Stimulated activated naive CD8-positive, alpha-beta T cell treated with anti-CD3 and anti-CD28 coated beads, Interleukin-15, amount 100 ng/mL, for 72 hours (primary cell): ENCODE data around the gene GRK1.
"Not testable (repeated sequence)": the region's sequence is repeated elsewhere in the genome, so short reads cannot be mapped to it uniquely, and the experiment has no call there.

ENCODE experiments used
- ATAC-seq: fragments of 150-1000 bp; cut with Tn5 transposase; 2 replicates; pipeline ENCODE4 v1.10.0; 2021; ENCODE audit warnings: mild to moderate bottlenecking, moderate library complexity
- DNase-seq, 2 donors: peaks; one replicate each; pipeline ENCODE4 v3.0.0; 2021 to 2022
- H3K27ac Mint-ChIP-seq, 2 donors: one replicate each; pipeline ENCODE4 v1.8.0; 2022; ENCODE audit warnings: mild to moderate bottlenecking in 2 of 2, mixed read lengths in 2 of 2, moderate library complexity in 2 of 2
- H3K27me3 Mint-ChIP-seq: one replicate; pipeline ENCODE4 v1.8.0; 2022; ENCODE audit warnings: mixed read lengths
- H3K4me1 Mint-ChIP-seq: one replicate; pipeline ENCODE4 v1.8.0; 2022; ENCODE audit warnings: mild to moderate bottlenecking, mixed read lengths
- H3K4me3 Mint-ChIP-seq, 2 donors: one replicate each; pipeline ENCODE4 v1.8.0; 2022; ENCODE audit warnings: mild to moderate bottlenecking in 2 of 2, mixed read lengths in 2 of 2, moderate library complexity in 1 of 2
- H3K9me3 Mint-ChIP-seq, 2 donors: one replicate each; pipeline ENCODE4 v1.8.0; 2022; ENCODE audit warnings: mixed read lengths in 2 of 2

The GRK1 gene

DNA sequence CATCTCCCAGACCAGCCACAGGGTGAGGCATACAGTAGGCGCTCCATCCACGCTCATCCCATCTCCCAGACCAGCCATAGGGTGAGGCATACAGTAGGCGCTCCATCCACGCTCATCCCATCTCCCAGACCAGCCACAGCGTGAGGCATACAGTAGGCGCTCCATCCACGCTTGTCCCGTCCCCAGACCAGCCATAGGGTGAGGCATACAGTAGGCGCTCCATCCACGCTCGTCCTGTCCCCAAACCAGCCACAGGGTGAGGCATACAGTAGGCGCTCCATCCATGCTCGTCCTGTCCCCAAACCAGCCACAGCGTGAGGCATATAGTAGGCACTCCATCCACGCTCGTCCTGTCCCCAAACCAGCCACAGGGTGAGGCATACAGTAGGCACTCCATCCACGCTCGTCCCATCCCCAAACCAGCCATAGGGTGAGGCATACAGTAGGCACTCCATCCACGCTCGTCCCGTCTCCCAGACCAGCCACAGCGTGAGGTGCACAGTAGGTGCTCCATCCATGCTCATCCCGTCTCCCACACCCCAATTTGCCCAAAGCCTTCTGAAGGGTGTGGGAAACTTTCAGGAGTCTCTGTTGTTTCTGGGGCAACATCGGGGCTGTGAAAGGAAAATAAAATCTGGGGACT is 78.6 kb downstream of the GRK1 start:
- DNase-seq, ATAC-seq, H3K27ac Mint-ChIP-seq, H3K4me3 Mint-ChIP-seq, H3K9me3 Mint-ChIP-seq: not testable (repeated sequence)
- peaks cover 37% of the 10 kb centered on the region for H3K27me3 Mint-ChIP-seq
- peaks cover 26% of the 10 kb centered on the region for H3K4me1 Mint-ChIP-seq

DNA sequence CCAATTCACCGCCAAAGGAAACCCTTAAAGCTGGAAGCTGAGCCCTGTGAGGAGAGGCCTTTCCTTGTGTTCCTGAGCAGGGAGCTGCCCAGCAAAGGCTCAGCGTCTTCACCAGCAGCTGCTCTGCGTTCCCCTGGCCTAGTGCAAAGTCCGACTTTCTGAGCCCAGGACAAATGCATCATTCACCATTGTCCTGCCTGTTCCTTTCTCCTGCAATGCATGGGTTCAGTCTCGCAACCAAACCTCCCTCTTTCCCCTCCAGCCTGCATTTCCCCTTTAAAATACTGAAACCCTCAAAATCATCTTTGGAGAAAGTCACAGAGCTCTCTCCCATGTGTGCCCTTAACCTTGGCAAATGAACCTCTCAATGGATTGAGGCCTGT is 79.1 kb downstream of the GRK1 start:
- H3K9me3 Mint-ChIP-seq: peaks cover 9 to 10% of the 10 kb centered on the region in 2 donors
- DNase-seq (no peak), ATAC-seq (no peak)
- no peak overlapping the region for H3K4me3 Mint-ChIP-seq
- H3K4me1 Mint-ChIP-seq: peaks cover 21% of the 10 kb centered on the region
- H3K27me3 Mint-ChIP-seq: peaks cover 32% of the 10 kb centered on the region
- no peak overlapping the region for H3K27ac Mint-ChIP-seq

DNA sequence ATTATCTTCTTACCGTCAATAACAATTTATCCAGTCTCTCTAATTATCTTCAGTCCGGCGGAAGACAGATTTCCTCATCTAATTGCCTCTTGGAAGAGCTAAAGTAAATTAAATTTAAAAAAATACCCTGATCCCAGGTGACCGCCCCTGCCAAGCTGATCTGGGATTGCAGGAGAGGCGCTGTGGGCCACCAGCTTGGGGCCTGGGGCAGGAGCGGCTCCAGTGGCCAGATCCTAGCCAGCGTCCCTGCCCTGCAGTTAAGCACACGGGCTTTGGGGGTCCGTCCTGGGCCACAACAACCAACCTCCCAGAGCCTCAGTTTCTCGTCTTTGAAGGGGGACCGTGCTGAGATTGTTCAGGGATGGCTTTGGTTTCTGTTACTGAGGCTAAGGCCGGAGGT is 79.7 kb downstream of the GRK1 start:
- Mint-ChIP-seq H3K4me1 (peaks cover 16% of the 10 kb centered on the region), H3K4me3 (no peak overlapping the region), H3K27me3 (peaks cover 26% of the 10 kb centered on the region), H3K27ac (no peak overlapping the region), H3K9me3 (peaks cover 11 to 15% of the 10 kb centered on the region in 2 donors)
- no peak for ATAC-seq
- no peak for DNase-seq

DNA sequence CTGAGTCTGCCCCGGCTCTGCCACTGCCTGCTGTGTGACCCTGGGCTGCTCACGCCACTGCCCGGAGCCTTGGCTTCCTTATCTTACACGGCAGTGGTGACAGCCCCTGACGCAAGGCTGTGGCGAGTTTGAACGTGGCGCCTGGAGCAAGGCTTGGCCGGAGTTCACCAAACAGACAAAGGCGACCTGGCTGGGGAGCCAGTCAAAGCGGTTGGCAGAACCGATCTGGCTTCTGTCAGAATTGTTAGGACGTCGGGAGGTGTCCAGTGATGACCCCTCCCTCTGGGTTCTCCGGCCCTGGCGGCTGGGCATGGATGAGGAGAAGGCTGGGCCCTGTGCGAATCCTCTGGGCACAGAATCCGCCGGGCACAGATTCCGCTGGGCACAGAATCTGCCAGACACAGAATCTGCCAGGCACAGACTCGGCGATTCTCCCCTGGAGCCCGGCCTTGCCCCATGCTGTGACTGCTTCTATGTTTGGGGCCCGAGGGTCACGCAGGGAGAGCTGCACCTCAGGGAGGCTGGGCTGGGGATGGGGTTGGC is 80.3 kb downstream of the GRK1 start:
- Mint-ChIP-seq H3K27me3 (peaks cover 19% of the 10 kb centered on the region), H3K4me1 (peaks cover 9% of the 10 kb centered on the region), H3K9me3 (peaks cover 11 to 15% of the 10 kb centered on the region in 2 donors), H3K27ac (no peak overlapping the region), H3K4me3 (no peak overlapping the region)
- no peak for ATAC-seq
- DNase-seq: no peak

DNA sequence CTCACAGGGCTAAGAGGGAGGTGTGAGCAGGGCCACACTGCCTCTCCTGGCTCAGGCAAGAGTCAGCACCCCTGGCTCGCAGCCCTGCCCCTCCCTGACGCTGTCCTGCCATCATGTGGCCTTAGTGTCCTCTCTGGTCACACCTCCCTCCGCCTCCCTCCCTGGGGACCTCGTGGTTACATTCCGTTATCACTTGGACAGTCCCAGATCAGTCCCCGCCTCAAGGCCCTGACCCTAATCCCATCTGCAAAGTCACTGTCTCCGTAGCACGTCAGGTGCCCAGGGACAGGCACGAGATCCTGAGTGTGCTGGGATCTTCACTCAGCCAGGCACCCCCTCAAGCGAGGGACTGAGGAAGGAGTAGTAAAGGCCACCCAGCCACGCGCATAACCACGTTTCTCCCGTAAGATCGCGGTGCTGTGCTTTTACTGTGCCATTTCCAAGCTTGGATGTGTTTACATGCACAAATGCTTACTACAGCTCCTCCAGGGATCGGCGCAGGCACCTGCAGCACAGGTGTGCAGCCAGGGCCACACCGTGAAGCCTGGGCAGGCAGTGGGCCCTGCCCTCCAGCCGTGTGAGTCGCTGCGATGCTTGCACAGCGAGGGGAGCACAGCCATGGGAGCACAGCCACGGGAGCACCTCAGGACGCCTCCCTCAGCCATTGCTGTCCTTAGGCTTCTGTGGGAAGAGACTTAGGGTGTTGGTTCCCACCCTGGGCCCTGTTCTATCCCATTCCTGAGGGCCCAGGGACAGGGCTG is 81.3 kb downstream of the GRK1 start:
- Mint-ChIP-seq H3K9me3 (peaks cover 11 to 15% of the 10 kb centered on the region in 2 donors), H3K4me3 (no peak overlapping the region), H3K27me3 (peaks cover 10% of the 10 kb centered on the region), H3K4me1 (no peaks in the 10 kb centered on the region), H3K27ac (no peak overlapping the region)
- no peak for DNase-seq
- ATAC-seq: no peak

DNA sequence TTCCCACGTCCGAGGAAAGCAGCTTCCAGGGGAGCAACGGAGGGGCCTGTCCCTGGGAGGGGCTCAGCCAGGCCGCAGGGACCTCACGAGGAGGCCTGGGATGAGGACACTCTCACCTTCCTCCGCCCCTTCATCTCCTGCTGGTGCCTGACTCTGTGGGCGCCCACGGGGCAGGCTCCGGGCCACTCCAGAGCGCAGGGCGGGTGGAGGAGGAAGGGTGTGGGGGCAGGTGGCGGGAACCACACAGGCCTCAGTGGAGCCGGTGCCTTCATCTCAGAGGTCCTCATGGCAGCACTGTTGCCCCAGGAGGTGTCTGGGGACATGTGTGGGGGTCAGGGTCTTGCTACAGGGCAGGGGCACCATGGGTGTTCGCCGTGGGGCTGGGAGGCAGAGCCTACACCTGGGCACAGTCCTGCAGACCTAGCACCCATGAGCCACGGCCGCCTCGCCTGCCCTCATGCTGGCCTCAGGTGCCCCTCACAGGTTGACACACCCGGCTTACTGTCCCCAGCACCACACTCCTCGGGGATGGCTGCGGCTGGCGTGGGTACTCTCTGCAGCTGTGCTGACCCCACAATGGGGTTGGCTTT is 81.9 kb downstream of the GRK1 start:
- DNase-seq (no peak), ATAC-seq (peak; percentile 26)
- H3K9me3 Mint-ChIP-seq: peaks cover 11 to 15% of the 10 kb centered on the region in 2 donors
- no peaks in the 10 kb centered on the region for H3K4me1 Mint-ChIP-seq
- peaks cover 7% of the 10 kb centered on the region for H3K27me3 Mint-ChIP-seq
- no peak overlapping the region for H3K27ac Mint-ChIP-seq
- no peak overlapping the region for H3K4me3 Mint-ChIP-seq

DNA sequence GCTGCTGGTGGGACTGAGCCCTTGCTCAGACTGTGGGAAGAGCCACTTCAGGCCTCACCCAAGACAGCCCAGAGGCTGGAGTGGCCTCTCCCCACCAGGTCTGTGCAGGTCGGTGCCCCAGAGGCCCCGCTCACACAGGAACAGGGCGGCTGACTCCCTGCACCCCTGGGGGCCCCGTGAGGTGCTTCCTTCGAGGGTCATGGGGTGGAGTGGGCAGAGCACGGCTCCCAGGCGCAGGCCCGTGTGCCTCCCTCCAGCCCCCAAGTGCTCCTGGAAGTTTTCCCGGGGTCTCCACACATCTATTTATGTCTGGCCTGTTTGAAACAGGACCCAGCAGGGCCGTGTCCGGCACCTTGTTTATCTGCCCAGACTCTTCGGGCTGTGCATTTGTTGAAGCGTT is 82.5 kb downstream of the GRK1 start:
- Mint-ChIP-seq H3K27me3 (peaks cover 9% of the 10 kb centered on the region), H3K4me1 (no peaks in the 10 kb centered on the region), H3K9me3 (peaks cover 11 to 15% of the 10 kb centered on the region in 2 donors), H3K27ac (no peak overlapping the region), H3K4me3 (no peak overlapping the region)
- no peak for DNase-seq
- ATAC-seq: peak; percentile 46

DNA sequence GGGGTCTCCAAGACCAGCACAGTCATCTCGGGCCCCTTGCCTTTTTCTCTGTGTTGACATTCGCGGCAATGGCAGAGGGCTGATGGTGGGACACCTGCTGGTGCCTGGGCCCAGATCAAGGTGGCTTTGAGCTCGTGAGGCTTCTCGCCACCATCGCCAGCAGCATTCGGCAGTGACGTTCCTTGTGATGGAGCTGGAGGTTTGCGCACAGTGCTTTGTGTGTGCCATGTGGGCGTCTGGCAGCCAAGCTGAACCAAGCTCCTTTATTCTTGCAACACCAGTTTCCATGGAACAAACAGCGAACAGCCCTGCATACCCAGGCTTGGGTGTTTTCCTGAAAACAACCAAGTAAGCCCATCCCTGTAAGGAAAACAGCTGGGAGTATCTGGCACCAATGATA is 82.9 kb downstream of the GRK1 start:
- ATAC-seq (no peak), DNase-seq (no peak)
- H3K9me3 Mint-ChIP-seq: peaks cover 11 to 15% of the 10 kb centered on the region in 2 donors
- H3K4me1 Mint-ChIP-seq: no peaks in the 10 kb centered on the region
- no peak overlapping the region for H3K27ac Mint-ChIP-seq
- H3K27me3 Mint-ChIP-seq: peaks cover 9% of the 10 kb centered on the region
- H3K4me3 Mint-ChIP-seq: no peak overlapping the region

DNA sequence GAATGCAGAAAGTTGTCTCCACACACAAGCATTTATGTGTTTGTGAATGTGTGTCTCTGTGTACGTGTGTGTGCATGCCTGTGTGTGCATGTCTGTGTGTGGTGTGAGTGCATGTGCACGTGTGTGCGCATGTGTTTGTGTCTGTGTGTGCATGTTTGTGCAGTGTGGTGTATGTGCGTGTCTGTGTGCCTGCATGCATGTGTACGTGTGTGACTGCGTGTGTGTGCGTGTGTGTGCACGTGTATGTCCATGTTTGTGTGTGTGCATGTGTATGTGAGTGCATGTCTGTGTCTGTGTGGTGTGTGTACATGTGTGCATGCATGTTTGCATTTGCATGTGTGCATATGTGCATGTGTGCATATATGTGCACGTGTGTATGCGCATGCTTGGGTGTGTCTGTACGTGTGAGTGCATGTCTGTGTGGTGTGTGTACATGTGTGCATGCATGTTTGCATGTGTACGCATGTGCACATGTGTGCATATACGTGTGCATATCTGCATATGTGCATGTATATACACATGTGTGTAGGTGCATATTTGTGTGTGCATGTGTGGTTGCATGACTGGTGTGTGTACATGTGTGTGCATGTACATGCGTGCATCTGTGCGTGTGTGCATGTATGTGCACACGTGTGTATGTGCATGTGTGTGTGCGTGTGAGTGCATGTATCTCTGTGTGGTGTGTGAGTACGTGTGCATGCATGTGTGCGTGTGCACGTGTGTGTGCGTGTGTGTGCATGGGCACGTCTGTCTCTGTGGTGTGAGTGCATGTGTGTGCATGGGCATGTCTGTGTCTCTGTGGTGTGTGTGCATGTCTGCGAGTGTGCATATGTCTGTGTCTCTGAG is 83.8 kb downstream of the GRK1 start:
- Mint-ChIP-seq H3K9me3 (peaks cover 11 to 15% of the 10 kb centered on the region in 2 donors), H3K4me1 (no peaks in the 10 kb centered on the region), H3K27me3 (peaks cover 13% of the 10 kb centered on the region), H3K27ac (no peak overlapping the region), H3K4me3 (no peak overlapping the region)
- DNase-seq (no peak), ATAC-seq (no peak)

DNA sequence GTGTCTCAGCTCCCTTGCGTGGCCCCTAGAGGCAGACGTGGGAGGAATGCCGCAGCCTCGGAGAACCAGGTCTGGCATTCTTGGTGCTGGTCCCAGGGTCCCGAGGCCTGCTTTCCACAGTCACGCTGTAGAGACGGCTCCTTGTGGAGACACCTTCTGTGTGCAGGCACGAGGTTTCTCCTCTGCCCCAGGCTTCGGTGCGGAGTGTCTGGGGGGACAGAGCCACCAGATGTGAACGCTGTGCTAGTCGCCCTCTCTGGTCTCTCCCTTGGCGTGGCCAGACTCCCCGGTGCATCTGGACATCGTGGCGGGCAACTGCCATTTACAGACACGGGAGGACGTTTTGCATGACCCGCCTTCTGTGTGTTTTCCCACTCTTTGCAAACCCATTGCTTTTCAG is 84.5 kb downstream of the GRK1 start:
- no peak for DNase-seq
- Mint-ChIP-seq H3K27ac (peak overlapping the region in 1 of 2 donors; percentile 19), H3K9me3 (peaks cover 11 to 15% of the 10 kb centered on the region in 2 donors), H3K27me3 (peaks cover 17% of the 10 kb centered on the region), H3K4me1 (peaks cover 2% of the 10 kb centered on the region), H3K4me3 (no peak overlapping the region)
- ATAC-seq: no peak

DNA sequence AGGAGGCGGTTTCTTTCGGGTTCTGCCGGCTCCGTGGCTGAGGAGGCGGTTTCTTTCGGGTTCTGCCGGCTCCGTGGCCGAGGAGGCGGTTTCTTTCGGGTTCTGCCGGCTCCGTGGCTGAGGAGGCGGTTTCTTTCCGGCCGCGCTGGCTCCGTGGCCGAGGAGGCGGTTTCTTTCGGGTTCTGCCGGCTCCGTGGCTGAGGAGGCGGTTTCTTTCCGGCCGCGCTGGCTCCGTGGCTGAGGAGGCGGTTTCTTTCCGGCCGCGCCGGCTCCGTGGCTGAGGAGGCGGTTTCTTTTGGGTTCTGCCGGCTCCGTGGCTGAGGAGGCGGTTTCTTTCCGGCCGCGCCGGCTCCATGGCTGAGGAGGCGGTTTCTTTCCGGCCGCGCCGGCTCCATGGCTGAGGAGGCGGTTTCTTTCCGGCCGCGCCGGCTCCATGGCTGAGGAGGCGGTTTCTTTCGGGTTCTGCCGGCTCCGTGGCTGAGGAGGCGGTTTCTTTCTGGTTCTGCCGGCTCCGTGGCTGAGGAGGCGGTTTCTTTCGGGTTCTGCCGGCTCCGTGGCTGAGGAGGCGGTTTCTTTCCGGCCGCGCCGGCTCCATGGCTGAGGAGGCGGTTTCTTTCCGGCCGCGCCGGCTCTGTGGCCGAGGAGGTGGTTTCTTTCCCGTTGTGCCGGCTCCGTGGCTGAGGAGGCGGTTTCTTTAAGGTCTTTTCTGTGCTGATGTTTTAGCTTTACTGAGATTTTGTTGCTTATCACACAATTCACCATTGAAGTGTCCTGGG is 85.4 kb downstream of the GRK1 start:
- not testable (repeated sequence) for H3K4me3 Mint-ChIP-seq, ATAC-seq, H3K27ac Mint-ChIP-seq, DNase-seq, H3K4me1 Mint-ChIP-seq
- H3K9me3 Mint-ChIP-seq: peaks cover 11 to 15% of the 10 kb centered on the region in 2 donors
- H3K27me3 Mint-ChIP-seq: peaks cover 22% of the 10 kb centered on the region

DNA sequence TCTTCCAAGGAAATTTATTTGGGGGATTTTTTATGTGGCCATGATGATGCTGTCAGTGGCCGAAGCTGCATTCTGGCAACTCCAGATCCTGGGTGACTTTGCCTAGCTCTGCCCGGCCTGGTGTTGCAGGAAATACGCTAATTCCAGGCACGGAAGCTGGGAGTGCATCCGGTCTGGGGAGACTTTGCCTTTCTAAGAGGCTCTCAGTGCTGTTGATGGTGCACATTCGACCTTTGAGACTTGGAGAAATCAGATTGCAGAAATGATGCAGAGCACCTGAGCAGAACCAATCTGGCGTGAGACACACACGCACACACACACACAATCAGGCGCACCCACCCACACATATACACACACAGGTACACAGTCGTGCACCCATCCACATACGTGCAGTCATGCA is 86.2 kb downstream of the GRK1 start:
- Mint-ChIP-seq H3K27me3 (peaks cover 27% of the 10 kb centered on the region), H3K4me3 (no peak overlapping the region), H3K9me3 (peaks cover 11 to 15% of the 10 kb centered on the region in 2 donors), H3K27ac (no peak overlapping the region), H3K4me1 (peaks cover 11% of the 10 kb centered on the region)
- DNase-seq (no peak), ATAC-seq (no peak)

DNA sequence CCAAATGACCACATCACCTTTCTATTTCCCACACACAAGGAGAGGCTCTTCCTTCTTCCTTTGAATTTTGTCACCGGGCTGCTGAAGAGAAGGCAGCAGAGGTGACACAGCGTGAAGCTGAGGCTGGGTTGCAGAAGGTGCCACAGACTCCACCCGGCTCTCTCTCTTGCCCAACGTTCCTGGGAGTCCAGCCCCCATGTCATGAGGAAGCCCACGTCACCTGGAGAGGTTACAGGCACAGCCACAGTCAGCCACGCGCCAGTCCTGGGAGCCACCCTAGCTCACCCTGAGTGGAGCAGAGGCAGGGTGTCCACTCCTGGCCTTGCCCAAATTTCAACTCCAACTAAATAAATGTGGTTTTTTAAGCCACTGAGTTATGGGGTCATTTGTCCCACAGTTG is 87.2 kb downstream of the GRK1 start:
- Mint-ChIP-seq H3K4me3 (no peak overlapping the region), H3K27me3 (peaks cover 37% of the 10 kb centered on the region), H3K27ac (no peak overlapping the region), H3K9me3 (peaks cover 11 to 15% of the 10 kb centered on the region in 2 donors), H3K4me1 (peaks cover 19% of the 10 kb centered on the region)
- DNase-seq: no peak
- ATAC-seq: no peak

DNA sequence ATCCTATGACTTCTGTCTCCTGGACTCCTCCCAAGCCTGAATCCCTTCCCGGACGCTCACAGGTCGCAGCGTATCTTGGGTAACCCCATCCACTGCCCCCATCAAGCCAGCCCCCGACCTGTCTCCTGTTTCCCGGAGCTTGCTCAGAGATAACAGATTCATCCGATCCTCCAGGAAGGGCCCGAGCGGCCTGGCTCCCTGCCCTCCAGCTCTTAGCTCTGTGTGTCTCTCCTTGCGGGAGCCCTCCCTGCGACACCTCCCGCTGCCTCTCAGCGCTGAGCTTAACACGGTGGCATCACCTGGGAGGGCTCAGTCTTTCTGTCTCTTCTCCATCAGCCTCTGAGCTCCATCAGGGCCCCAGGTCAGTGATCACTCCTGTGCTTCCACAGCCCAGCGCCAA is 87.7 kb downstream of the GRK1 start:
- Mint-ChIP-seq H3K9me3 (peaks cover 11 to 15% of the 10 kb centered on the region in 2 donors), H3K4me1 (peaks cover 23% of the 10 kb centered on the region)

More for the DNA sequence above, 87.7 kb downstream of the GRK1 start:
- DNase-seq: no peak
- H3K27ac Mint-ChIP-seq: no peak overlapping the region
- H3K4me3 Mint-ChIP-seq: no peak overlapping the region
- ATAC-seq: no peak
- peaks cover 42% of the 10 kb centered on the region for H3K27me3 Mint-ChIP-seq
